Osteoblast (primary cell): ENCODE results near the gene TMEM126B. TPM values are rescaled to one million over a fixed set of nuclear protein-coding genes. Genes with fewer than 3 reads are reported as not detected.
"Not testable (repeated sequence)": the region's sequence is repeated elsewhere in the genome, so short reads cannot be mapped to it uniquely, and the experiment has no call there.

ENCODE experiments used
- DNase-seq: peaks from one replicate; pipeline ENCODE4 v3.0.0; 2011; ENCODE audit warnings: low spot score, mixed read lengths; ENCODE audit not compliant: insufficient read length; ENCODE audit errors: missing footprints
- H2AFZ ChIP-seq: 2 replicates; pipeline ENCODE4 v1.6.0; 2011; ENCODE audit warnings: mild to moderate bottlenecking, low read length
- H3K27ac ChIP-seq: 2 replicates; pipeline ENCODE4 v1.5.1; 2011; ENCODE audit warnings: mild to moderate bottlenecking, low read depth, low read length, moderate library complexity
- H3K27me3 ChIP-seq: 2 replicates; pipeline ENCODE4 v1.6.0; 2012; ENCODE audit warnings: mild to moderate bottlenecking, control low read depth, inconsistent platforms, low read length, moderate library complexity; ENCODE audit not compliant: insufficient read depth
- H3K36me3 ChIP-seq: 2 replicates; pipeline ENCODE4 v1.5.1; 2011; ENCODE audit warnings: mild to moderate bottlenecking, low read length, control low read depth, moderate library complexity; ENCODE audit not compliant: insufficient read depth
- H3K4me1 ChIP-seq: 2 replicates; pipeline ENCODE4 v1.5.1; 2011; ENCODE audit warnings: mild to moderate bottlenecking, low read length, control low read depth, moderate library complexity; ENCODE audit not compliant: insufficient read depth
- H3K4me2 ChIP-seq: 2 replicates; pipeline ENCODE4 v1.6.0; 2011; ENCODE audit warnings: mild to moderate bottlenecking, low read length; ENCODE audit not compliant: insufficient read depth
- H3K4me3 ChIP-seq: fragments of 200-600 bp; sonication (generic); 3 replicates; pipeline ENCODE4 v1.5.1; 2012; ENCODE audit warnings: mild to moderate bottlenecking, low read length, inconsistent platforms; ENCODE audit not compliant: insufficient read depth
- H3K79me2 ChIP-seq: 2 replicates; pipeline ENCODE4 v1.6.0; 2012; ENCODE audit warnings: mild to moderate bottlenecking, low read length, control low read depth, inconsistent platforms; ENCODE audit not compliant: insufficient read depth
- H3K9me3 ChIP-seq: 2 replicates; pipeline ENCODE4 v1.5.1; 2011; ENCODE audit warnings: low read depth, low read length, control low read depth
- H4K20me1 ChIP-seq: 2 replicates; pipeline ENCODE4 v1.6.0; 2012; ENCODE audit warnings: mild to moderate bottlenecking, low read length, control low read depth; ENCODE audit not compliant: insufficient read depth
- total RNA-seq: library from RNA; depleted of rRNA; stranded (reverse); fragments of >200 nt; gene quantifications from 2 replicates; pipeline ENCODE4 v1.2.3, GENCODE V29; 2012
- TF ChIP-seq, protein P1 (sequence below): IDR thresholded peaks from 2 replicates; pipeline ENCODE4 v1.5.1; 2011; ENCODE audit warnings: mild to moderate bottlenecking, low read depth, low read length, moderate library complexity; ENCODE audit errors: extremely low read depth

The TMEM126B gene
- total RNA-seq, 1 donor = 64.4 TPM

DNA sequence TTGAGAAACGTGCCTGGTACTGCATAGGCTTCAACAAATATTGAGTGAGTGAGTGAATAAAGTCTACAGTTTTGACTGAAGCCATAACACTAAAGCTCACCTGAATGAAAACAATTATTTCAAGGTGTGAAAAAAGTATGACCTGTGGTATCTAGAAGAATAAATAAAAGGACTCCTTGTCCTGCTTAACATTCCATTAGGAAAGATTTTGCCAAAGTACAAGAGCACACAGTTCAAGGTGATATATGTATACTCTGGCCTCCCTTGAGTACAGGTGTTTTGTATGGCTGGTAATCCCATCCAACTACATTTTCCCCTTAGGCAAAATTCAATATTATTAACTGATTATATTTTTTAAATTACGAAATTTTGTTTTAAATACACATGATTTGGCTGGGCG lies 38.3 kb downstream of the TMEM126B start:
- H3K27me3 ChIP-seq = no peaks in the 10 kb centered on the region
- TF ChIP-seq, protein P1, sequence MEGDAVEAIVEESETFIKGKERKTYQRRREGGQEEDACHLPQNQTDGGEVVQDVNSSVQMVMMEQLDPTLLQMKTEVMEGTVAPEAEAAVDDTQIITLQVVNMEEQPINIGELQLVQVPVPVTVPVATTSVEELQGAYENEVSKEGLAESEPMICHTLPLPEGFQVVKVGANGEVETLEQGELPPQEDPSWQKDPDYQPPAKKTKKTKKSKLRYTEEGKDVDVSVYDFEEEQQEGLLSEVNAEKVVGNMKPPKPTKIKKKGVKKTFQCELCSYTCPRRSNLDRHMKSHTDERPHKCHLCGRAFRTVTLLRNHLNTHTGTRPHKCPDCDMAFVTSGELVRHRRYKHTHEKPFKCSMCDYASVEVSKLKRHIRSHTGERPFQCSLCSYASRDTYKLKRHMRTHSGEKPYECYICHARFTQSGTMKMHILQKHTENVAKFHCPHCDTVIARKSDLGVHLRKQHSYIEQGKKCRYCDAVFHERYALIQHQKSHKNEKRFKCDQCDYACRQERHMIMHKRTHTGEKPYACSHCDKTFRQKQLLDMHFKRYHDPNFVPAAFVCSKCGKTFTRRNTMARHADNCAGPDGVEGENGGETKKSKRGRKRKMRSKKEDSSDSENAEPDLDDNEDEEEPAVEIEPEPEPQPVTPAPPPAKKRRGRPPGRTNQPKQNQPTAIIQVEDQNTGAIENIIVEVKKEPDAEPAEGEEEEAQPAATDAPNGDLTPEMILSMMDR = no peak
- peaks cover 27% of the 10 kb centered on the region for H3K79me2 ChIP-seq
- H4K20me1 ChIP-seq = peaks cover 22% of the 10 kb centered on the region
- H3K36me3 ChIP-seq = no peaks in the 10 kb centered on the region
- DNase-seq = no peak
- no peak overlapping the region for H2AFZ ChIP-seq
- no peak overlapping the region for H3K27ac ChIP-seq
- no peak overlapping the region for H3K4me2 ChIP-seq
- no peaks in the 10 kb centered on the region for H3K9me3 ChIP-seq
- peaks cover 3% of the 10 kb centered on the region for H3K4me1 ChIP-seq
- H3K4me3 ChIP-seq = no peak overlapping the region

DNA sequence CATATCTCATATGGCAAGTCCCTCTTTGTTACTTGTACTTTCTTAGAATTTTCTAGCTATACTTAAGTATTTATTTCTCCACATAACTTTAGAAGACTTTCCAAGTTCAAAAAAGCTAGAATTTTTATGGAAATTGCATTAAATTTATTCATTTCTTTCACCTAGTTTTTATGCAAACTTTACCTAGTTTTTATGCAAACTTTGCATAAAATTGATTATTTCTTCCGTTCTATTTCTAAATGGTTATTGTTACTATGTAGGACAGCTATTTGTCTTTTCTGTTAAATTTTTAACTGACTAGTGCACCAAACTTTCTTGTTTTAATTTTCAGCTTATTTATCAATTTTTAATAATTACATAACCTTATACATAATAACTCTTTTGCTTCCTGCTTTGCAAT lies 39.8 kb downstream of the TMEM126B start:
- H2AFZ ChIP-seq = no peak overlapping the region
- DNase-seq = no peak
- H3K27me3 ChIP-seq = no peaks in the 10 kb centered on the region
- H3K9me3 ChIP-seq = no peaks in the 10 kb centered on the region
- H3K79me2 ChIP-seq = peaks cover 13% of the 10 kb centered on the region
- no peak overlapping the region for H3K27ac ChIP-seq
- H4K20me1 ChIP-seq = peaks cover 9% of the 10 kb centered on the region
- no peak overlapping the region for H3K4me3 ChIP-seq
- no peak overlapping the region for H3K4me2 ChIP-seq
- H3K36me3 ChIP-seq = no peaks in the 10 kb centered on the region
- TF ChIP-seq, protein P1 = no peak
- H3K4me1 ChIP-seq = peaks cover 3% of the 10 kb centered on the region

DNA sequence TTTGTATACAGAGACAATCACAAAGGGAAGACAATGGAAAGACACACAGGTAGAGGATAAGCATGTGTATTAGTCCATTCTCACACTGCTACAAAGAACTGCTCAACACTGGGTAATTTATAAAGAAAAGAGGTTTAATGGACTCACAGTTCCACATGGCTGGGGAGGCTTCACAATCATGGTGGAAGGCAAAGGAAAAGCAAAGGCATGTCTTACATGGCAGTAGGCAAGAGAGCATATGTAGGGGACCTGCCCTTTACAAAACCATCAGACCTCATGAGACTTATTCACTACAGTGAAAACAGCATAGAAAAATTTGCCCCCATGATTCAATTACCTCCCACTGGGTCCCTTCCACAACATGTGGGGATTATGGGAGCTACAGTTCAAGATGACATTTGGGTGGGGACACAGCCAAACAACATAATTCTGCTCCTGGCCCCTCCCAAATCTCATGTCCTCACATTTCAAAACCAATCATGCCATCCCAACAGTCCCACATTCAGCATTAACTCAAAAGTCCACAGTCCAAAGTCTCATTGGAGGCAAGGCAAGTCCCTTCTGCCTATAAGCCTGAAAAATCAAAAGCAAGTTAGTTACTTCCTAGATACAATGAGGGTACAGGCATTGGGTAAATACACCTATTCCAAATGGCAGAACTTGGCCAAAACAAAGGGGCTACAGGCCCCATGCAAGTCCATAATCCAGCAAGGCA lies 42.7 kb downstream of the TMEM126B start:
- H3K9me3 ChIP-seq, H3K4me1 ChIP-seq, H3K36me3 ChIP-seq: not testable (repeated sequence)

DNA sequence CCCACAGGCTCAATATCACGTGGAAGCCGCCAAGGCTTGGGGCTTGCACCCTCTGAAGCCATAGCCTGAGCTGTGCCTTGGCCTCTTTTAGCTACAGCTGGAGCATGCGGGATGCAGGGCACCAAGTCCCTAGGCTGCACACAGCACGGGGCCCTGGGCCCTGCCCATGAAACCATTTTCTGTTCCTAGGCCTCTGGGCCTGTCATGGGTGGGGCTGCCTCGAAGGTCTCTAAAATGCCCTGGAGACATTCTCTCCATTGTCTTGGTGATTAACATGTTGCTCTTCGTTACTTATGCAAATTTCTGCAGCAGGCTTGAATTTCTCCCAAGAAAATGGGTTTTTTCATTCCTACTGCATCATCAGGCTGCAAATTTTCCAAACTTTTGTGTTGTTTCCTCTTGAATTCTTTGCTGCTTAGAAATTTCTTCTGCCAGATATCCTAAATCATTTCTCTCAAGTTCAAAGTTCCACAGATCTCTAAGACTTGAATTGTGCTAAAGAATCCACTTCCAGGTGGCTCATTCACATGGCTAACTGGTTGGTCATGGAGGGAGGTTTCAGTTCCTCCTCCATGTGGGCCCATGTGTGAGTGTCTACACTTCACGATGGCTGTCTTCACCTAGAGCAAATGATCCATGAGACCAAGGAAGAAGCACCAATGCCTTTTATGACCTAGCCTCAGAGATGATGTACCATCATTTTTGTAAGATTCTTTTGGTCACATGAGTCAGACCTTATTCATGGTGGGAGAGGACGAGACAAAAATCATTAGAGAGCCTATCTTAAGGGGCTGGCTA lies 43.9 kb downstream of the TMEM126B start:
- H3K9me3 ChIP-seq = no peaks in the 10 kb centered on the region
- H4K20me1 ChIP-seq = no peaks in the 10 kb centered on the region
- H3K4me3 ChIP-seq = no peak overlapping the region
- no peaks in the 10 kb centered on the region for H3K79me2 ChIP-seq
- no peak overlapping the region for H3K27ac ChIP-seq
- DNase-seq = no peak
- no peaks in the 10 kb centered on the region for H3K4me1 ChIP-seq
- H3K36me3 ChIP-seq = no peaks in the 10 kb centered on the region
- TF ChIP-seq, protein P1 = no peak
- H3K27me3 ChIP-seq = no peaks in the 10 kb centered on the region
- H2AFZ ChIP-seq = no peak overlapping the region
- H3K4me2 ChIP-seq = no peak overlapping the region

More for the DNA sequence above, 42.7 kb downstream of the TMEM126B start:
- DNase-seq, H3K79me2 ChIP-seq, H2AFZ ChIP-seq, H3K27me3 ChIP-seq, H3K27ac ChIP-seq, H3K4me3 ChIP-seq, H4K20me1 ChIP-seq, H3K4me2 ChIP-seq: not testable (repeated sequence)
